Pancreas (tissue), 10 donors: Measurements from ENCODE around the gene CPM. TPM values are rescaled to one million over a fixed set of nuclear protein-coding genes. Genes with fewer than 3 reads are reported as not detected.

ENCODE experiments used
- ATAC-seq, 4 donors: fragments of 200-7000 bp; cut with Tn5 transposase; one replicate each; pipeline versions ENCODE4 v1.8.0 to v1.9.1; 2020; ENCODE audit warnings: mild to moderate bottlenecking in 4 of 4, moderate library complexity in 4 of 4
- DNase-seq, 6 donors: peaks; one replicate each; pipeline ENCODE4 v3.0.0-alpha.2; 2020
- FAIRE-seq: peaks from 2 replicates; lab custom pipeline; 2012; peaks lifted over from hg19 to GRCh38; lab: Jason Lieb, UNC
- H3K27ac ChIP-seq, 4 donors: fragments of 200-600 bp; sonication (generic); 1 replicate in 3 of 4; 2 replicates in 1 of 4; pipeline versions ENCODE4 v1.5.0 to v1.8.0; 2020
- H3K27me3 ChIP-seq, 4 donors: fragments of 200-600 bp; one replicate each; pipeline ENCODE4 v1.8.0; 2021
- H3K36me3 ChIP-seq, 3 donors: fragments of 200-600 bp; sonication (generic) in 1 of 3; one replicate each; pipeline versions ENCODE4 v1.5.0 to v1.8.0; 2020 to 2021
- H3K4me1 ChIP-seq, 3 donors: fragments of 200-600 bp; one replicate each; pipeline ENCODE4 v1.8.0; 2021
- H3K4me3 ChIP-seq, 4 donors: fragments of 200-600 bp; sonication (generic) in 2 of 4; one replicate each; pipeline versions ENCODE4 v1.5.0 to v1.8.0; 2020 to 2021
- H3K9me3 ChIP-seq, 4 donors: fragments of 200-600 bp; one replicate each; pipeline ENCODE4 v1.8.0; 2021
- WGBS, 2 donors: extraction: QIAGEN DNeasy Blood & Tissue Kit; methylation state at CpG; one replicate each; pipeline ENCODE4 v1.1.7; 2013; 5-methylcytosine and 5-hydroxymethylcytosine counted together
- intact Hi-C, 3 donors: fragments of 100-400 bp; cut with DNase I; formaldehyde crosslinking; loops; one replicate each; pipeline versions ENCODE4 v1.11.1 to v1.14.2; 2022
- polyA plus RNA-seq, 2 donors: library from polyadenylated mRNA; stranded (reverse); fragments of 200-250 nt; gene quantifications; one replicate each; pipeline ENCODE4 v1.2.3, GENCODE V29; 2013
- total RNA-seq, 6 donors: library from RNA; stranded (reverse); fragmentation: NEBNext Ultra II Directional in 4 of 6; extraction: Animal tissue kit (Norgen Biotek cat#: 25700) in 4 of 6; gene quantifications; one replicate each; pipeline versions ENCODE4 v1.2.1 to v1.2.4, GENCODE V29; 2021 to 2023
- TF ChIP-seq, protein P1 (sequence below), 4 donors: fragments of 200-600 bp; sonication (generic) in 3 of 4; IDR thresholded peaks; one replicate each; pipeline versions ENCODE4 v1.5.0 to v1.8.0; 2021; ENCODE audit warnings: antibody characterized with exemption in 4 of 4
- donor health status: healthy with polysubstance abuse.
- donor health status: DM: no; HTN: no; CAD: no; lungs with moderate emphysema.
- donor health status: DM: no; HTN: no; CAD: no.
- donor health status: control.
- donor health status: control.
- donor health status: Bipolar disorder and iron deficiency.
- donor health status: DM: yes; HTN: yes; CAD: no.
- donor health status: DM: no; HTN: no; CAD: no.
- donor health status: DM: no; HTN: no; CAD: no.
- donor health status: DM: yes; HTN: yes; CAD: no.

Gene CPM
- total RNA-seq (10 to 100 TPM in 4 of 6 donors, 1 to 10 TPM in 2; 6.9 to 49.2 (median 11.1) TPM), polyA plus RNA-seq (10 to 100 TPM in 1 of 2 donors, 1 to 10 TPM in 1; 4.3 to 26.3 TPM)

DNA sequence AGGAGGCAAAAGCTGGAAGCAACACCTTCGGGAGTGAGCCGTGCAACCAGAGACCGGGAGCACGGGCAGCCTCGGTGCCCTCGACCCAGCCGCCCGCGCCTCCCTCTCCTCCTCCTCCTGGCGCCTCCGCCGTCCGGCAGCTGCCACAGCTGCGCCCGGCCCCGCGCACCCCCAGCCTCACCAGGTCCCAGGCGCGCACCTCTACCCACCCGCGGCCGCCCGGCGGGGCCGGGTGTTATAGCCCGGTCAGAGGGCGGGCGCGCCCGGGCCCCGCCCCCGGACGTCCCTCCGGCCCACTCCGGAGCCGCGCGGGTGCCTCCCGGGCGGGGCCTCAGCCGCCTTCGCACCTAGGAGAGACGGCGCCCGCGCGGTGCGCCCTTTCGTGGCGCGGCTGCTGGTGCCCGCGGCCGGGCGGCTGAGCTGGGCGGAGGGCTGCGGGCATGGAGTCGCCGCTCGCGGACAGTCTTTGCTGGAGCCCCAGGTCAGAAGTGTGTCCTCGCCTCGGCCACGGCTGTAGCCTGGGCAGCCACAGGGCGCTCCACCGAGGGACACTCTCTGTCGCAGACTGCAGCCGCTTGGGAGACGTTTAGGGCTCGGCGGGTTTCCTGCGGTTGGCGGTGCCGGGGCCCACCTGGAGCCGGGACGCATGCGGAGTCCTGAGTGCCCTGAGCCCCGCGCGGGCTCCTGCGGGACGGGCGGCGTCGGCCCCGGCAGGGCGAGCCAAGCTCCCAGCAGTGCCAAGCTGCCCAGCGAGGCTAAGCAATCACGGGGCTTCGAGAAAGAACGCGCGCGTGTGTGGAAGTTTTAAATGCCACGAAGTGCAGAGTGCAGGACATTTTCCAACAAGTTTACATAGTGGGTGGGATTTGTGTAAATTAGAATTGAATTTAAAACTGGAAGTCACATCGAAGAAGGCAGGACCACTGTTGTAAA, at the start of gene CPM:
CPM (minus strand) TSS at position 211 of the 933 bp plus-strand sequence. CDS start 334 bp downstream, outside the sequence.
- intact Hi-C loops, result no loop called here
- H3K36me3 ChIP-seq, result no peaks in the 10 kb centered on the region
- TF ChIP-seq, protein P1, sequence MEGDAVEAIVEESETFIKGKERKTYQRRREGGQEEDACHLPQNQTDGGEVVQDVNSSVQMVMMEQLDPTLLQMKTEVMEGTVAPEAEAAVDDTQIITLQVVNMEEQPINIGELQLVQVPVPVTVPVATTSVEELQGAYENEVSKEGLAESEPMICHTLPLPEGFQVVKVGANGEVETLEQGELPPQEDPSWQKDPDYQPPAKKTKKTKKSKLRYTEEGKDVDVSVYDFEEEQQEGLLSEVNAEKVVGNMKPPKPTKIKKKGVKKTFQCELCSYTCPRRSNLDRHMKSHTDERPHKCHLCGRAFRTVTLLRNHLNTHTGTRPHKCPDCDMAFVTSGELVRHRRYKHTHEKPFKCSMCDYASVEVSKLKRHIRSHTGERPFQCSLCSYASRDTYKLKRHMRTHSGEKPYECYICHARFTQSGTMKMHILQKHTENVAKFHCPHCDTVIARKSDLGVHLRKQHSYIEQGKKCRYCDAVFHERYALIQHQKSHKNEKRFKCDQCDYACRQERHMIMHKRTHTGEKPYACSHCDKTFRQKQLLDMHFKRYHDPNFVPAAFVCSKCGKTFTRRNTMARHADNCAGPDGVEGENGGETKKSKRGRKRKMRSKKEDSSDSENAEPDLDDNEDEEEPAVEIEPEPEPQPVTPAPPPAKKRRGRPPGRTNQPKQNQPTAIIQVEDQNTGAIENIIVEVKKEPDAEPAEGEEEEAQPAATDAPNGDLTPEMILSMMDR (IDR thresholded peaks at IDR 0.05), result no peak
- H3K9me3 ChIP-seq, result no peaks in the 10 kb centered on the region
- H3K27me3 ChIP-seq, result no peaks in the 10 kb centered on the region
- H3K27ac ChIP-seq, result peak within 1 kb of the TSS in 3 of 4 donors; percentile 2 to 74 (median 53)
- DNase-seq (peak; percentile 69 to 91 (median 82)), FAIRE-seq (no peak), ATAC-seq (peak; percentile 97 to 99 (median 98))
- peaks cover 0 to 9% (median 3%) of the 10 kb centered on the region in 3 donors for H3K4me1 ChIP-seq
- H3K4me3 ChIP-seq, result peak within 1 kb of the TSS; percentile 45 to 83 (median 72)
- WGBS, 2 donors, result 9 to 14% methylated on average over 42 to 96 of the region's 96 CpGs

DNA sequence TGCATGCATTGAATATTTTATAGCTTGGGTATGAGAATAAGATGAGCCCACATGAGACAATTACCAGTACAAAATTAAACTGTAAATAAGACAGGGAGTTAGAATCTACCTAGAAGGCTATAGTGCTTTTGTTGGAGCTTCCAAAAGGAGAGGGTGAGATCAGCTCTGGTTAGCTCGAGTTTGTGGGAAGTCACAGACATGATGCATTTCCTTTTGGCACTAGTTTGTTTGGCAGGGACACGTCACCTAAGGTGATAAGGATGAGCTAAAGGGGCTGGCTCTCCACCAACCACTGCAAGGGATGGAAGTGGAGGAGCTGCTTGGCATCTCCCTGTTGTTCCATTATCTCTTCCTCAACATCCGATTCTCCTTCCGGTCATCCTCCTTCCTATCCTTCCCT, 48.5 kb upstream of the CPM start:
- ATAC-seq, result no peak
- TF ChIP-seq, protein P1 (IDR thresholded peaks at IDR 0.05), result no peak
- intact Hi-C loops, result no loop called here
- no peaks in the 10 kb centered on the region for H3K27me3 ChIP-seq
- FAIRE-seq, result no peak
- DNase-seq, result no peak
- no peak overlapping the region for H3K27ac ChIP-seq
- WGBS, 2 donors, result 76 to 77% methylated on average over 4 of the region's 4 CpGs
- no peaks in the 10 kb centered on the region for H3K36me3 ChIP-seq
- H3K4me3 ChIP-seq, result no peak overlapping the region
- peaks cover 8 to 14% (median 13%) of the 10 kb centered on the region in 3 donors for H3K4me1 ChIP-seq
- no peaks in the 10 kb centered on the region for H3K9me3 ChIP-seq

DNA sequence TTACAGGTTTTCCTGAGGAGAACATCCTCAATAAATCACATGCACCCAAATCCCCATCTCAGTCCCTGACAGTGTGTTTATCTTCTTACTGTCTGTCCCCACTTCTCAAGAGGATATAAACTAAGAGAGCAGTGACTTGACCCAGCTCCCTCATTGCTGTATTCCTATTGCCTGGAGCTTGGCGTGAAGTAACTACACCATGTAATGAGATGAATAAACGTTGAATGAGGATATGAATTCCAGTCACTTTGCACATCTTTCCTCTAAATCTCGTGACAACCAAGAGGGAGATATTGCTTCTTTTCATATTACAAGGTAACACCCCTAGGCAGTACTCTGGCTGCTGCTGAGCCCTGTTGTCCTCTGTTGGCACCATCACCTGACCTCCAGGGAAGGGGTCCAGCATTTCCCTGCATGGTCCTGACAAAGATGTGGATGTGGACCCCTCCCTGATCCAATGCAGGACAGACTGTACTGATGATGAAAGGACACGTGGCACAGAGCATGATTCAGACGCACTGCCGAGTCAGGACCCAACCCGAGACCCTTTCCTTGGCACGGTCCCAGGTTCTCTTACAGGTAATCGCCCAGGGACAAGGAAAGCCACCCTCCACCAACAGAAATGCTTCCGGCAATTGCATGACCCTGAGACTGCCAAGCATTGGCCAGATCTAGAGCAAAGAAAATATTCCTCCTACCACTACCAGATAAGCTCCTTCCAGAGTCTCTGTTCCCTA, 47.7 kb upstream of the CPM start:
- H3K27ac ChIP-seq, result no peak overlapping the region
- no peaks in the 10 kb centered on the region for H3K36me3 ChIP-seq
- 78 to 85% methylated on average over 10 of the region's 10 CpGs for WGBS, 2 donors
- DNase-seq, result peak in 2 of 6 donors; percentile 5 to 27
- no peak for ATAC-seq
- intact Hi-C loops, result no loop called here
- TF ChIP-seq, protein P1 (IDR thresholded peaks at IDR 0.05), result no peak
- no peaks in the 10 kb centered on the region for H3K9me3 ChIP-seq
- no peak overlapping the region for H3K4me3 ChIP-seq
- no peak for FAIRE-seq
- H3K4me1 ChIP-seq, result peaks cover 17 to 21% (median 20%) of the 10 kb centered on the region in 3 donors
- no peaks in the 10 kb centered on the region for H3K27me3 ChIP-seq

DNA sequence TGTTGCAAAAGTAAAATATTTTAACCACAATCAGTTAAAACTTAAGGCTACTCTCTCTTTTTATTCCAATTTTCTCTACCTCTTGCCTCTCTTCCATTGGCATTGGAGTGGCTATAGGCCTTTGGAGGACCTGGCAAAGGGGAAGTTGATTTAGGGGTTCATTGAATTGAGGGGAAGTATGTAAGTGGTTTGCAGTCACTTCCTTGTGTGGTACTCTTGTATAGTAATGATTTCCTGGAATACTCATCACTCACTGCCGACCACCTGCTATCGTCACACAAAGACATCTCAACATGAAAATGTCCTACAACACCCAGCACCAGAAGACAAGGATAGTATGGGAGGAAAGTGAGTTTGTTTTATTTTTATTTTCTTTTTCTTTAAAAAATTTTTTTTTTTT, 45.7 kb upstream of the CPM start:
- intact Hi-C loops, result no loop called here
- Histone ChIP-seq H3K9me3 (no peaks in the 10 kb centered on the region), H3K36me3 (no peaks in the 10 kb centered on the region), H3K27me3 (no peaks in the 10 kb centered on the region), H3K4me3 (no peak overlapping the region), H3K4me1 (peaks cover 20 to 25% (median 21%) of the 10 kb centered on the region in 3 donors), H3K27ac (no peak overlapping the region)
- TF ChIP-seq, protein P1 (IDR thresholded peaks at IDR 0.05), result no peak
- no peak for FAIRE-seq
- DNase-seq, result no peak
- WGBS, 2 donors, result 86% methylated on average over 2 of the region's 2 CpGs
- peak in 1 of 4 donors; percentile 40 for ATAC-seq
